Thoracic aorta (tissue), 2 donors: ENCODE results near the gene KLHL30. TPM values are rescaled to one million over a fixed set of nuclear protein-coding genes. Genes with fewer than 3 reads are reported as not detected.

Source experiments
- ATAC-seq: fragments of 150-250 bp; one replicate; pipeline ENCODE4 v1.8.0; 2017; ENCODE audit warnings: low read depth; ENCODE audit not compliant: insufficient number of reproducible peaks, low FRiP score
- DNase-seq: peaks from one replicate; pipeline ENCODE4 v3.0.0-alpha.2; 2020; ENCODE audit warnings: low spot score
- H3K27ac ChIP-seq, 2 donors: fragments of 200-600 bp; sonication (generic); 1 replicate in 1 of 2; 2 replicates in 1 of 2; pipeline ENCODE4 v1.5.1; 2016; ENCODE audit warnings: mild to moderate bottlenecking in 2 of 2, moderate library complexity in 2 of 2
- H3K27me3 ChIP-seq: fragments of 200-600 bp; sonication (generic); replicated peaks from 2 replicates; pipeline ENCODE4 v1.6.0; 2016; ENCODE audit warnings: mild to moderate bottlenecking; ENCODE audit not compliant: insufficient read depth
- H3K36me3 ChIP-seq: fragments of 200-600 bp; sonication (generic); one replicate; pipeline ENCODE4 v1.5.1; 2016
- H3K4me1 ChIP-seq, 2 donors: fragments of 200-600 bp; sonication (generic); 1 replicate in 1 of 2; 2 replicates in 1 of 2; pipeline versions ENCODE4 v1.5.1 to v1.6.0; 2016; ENCODE audit warnings: low read depth in 2 of 2, mild to moderate bottlenecking in 1 of 2; ENCODE audit not compliant: control insufficient read depth in 1 of 2
- H3K4me3 ChIP-seq: fragments of 200-600 bp; sonication (generic); 2 replicates; pipeline ENCODE4 v1.5.1; 2016; ENCODE audit warnings: mild to moderate bottlenecking
- H3K9me3 ChIP-seq: fragments of 200-600 bp; sonication (generic); 2 replicates; pipeline ENCODE4 v1.5.1; 2016
- total RNA-seq, 2 donors: library from RNA; depleted of rRNA; stranded (reverse); fragments of >200 nt; gene quantifications; one replicate each; pipeline versions ENCODE4 v1.1.0 to v1.2.3, GENCODE V29; 2016
- TF ChIP-seq, protein P1 (sequence below): fragments of 200-600 bp; sonication (generic); IDR thresholded peaks from one replicate; pipeline ENCODE4 v1.5.1; 2019; ENCODE audit warnings: antibody characterized with exemption

Gene KLHL30
- total RNA-seq, 2 donors from 2014 or later: 18.3 to 33.4 TPM

DNA sequence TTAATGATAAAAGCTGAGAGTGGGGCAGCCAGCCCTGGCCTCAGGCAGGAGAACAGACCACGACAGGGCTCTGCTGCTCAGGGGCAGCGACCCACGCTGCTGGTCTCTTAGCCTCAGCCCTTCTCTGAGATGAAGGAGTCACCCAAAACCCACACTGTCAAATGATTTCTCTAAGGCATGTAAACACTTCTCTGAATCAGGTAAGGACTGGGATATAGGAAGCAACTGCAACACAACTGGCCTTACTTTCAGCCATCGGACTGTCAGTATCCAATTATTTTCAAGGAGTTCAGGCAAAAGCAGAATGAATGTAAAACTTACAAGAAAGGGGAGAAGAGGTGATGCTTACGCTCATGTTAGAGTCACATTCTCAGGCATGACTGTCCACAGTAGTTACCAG lies 42.1 kb downstream of the KLHL30 start:
- no peak for DNase-seq
- ATAC-seq: no peak
- no peaks in the 10 kb centered on the region for H3K9me3 ChIP-seq
- TF ChIP-seq, protein P1, sequence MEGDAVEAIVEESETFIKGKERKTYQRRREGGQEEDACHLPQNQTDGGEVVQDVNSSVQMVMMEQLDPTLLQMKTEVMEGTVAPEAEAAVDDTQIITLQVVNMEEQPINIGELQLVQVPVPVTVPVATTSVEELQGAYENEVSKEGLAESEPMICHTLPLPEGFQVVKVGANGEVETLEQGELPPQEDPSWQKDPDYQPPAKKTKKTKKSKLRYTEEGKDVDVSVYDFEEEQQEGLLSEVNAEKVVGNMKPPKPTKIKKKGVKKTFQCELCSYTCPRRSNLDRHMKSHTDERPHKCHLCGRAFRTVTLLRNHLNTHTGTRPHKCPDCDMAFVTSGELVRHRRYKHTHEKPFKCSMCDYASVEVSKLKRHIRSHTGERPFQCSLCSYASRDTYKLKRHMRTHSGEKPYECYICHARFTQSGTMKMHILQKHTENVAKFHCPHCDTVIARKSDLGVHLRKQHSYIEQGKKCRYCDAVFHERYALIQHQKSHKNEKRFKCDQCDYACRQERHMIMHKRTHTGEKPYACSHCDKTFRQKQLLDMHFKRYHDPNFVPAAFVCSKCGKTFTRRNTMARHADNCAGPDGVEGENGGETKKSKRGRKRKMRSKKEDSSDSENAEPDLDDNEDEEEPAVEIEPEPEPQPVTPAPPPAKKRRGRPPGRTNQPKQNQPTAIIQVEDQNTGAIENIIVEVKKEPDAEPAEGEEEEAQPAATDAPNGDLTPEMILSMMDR: no peak
- no peak overlapping the region for H3K27ac ChIP-seq
- no peaks in the 10 kb centered on the region for H3K4me1 ChIP-seq
- no peaks in the 10 kb centered on the region for H3K27me3 ChIP-seq
- peaks cover 91% of the 10 kb centered on the region for H3K36me3 ChIP-seq
- H3K4me3 ChIP-seq: no peak overlapping the region

DNA sequence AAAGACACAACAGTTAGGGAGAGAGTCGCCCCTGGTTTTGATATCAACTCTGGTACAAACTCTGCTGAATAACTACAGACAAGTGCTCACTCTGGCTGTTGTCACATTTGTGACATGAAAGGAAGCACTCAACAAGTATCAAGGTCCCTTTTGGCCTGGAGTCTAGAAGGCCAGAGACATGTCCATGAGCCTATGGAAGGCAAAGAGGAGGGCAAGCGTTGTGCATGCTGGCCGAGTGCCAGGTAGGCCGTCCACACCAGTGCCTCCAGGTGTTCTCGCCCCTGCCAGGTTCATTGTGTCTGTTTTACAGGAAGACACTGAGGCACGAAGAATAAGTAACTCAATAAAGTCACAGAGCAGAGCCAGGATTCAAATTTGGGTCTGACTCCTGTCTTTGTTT lies 43.9 kb downstream of the KLHL30 start:
- Histone ChIP-seq H3K4me1 (no peaks in the 10 kb centered on the region), H3K27ac (no peak overlapping the region), H3K4me3 (no peak overlapping the region), H3K36me3 (peaks cover 94% of the 10 kb centered on the region), H3K27me3 (no peaks in the 10 kb centered on the region), H3K9me3 (no peaks in the 10 kb centered on the region)
- TF ChIP-seq, protein P1: no peak
- DNase-seq (no peak), ATAC-seq (no peak)

DNA sequence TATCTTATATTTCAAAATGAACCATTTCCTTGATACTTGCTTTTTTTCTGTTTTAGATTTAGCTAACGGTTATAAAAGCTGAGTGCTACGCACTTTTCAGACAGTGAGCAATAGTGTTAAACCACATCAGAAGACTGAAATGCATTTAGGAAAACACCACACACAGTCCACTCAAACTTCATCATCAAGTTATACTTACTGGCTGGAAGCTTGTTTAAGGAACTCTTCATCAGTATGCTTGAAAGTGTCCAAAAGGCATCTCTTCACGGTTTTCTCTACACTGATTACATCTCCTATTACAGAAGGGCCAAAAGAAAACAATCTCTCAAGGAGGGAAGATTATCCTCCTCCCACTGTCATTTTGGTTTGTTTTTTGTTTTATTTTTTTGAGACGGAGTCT lies 45.4 kb downstream of the KLHL30 start:
- DNase-seq (no peak), ATAC-seq (no peak)
- no peak overlapping the region for H3K27ac ChIP-seq
- no peaks in the 10 kb centered on the region for H3K27me3 ChIP-seq
- H3K9me3 ChIP-seq: no peaks in the 10 kb centered on the region
- no peak overlapping the region for H3K4me3 ChIP-seq
- no peaks in the 10 kb centered on the region for H3K4me1 ChIP-seq
- H3K36me3 ChIP-seq: peaks cover 94% of the 10 kb centered on the region
- TF ChIP-seq, protein P1: no peak

DNA sequence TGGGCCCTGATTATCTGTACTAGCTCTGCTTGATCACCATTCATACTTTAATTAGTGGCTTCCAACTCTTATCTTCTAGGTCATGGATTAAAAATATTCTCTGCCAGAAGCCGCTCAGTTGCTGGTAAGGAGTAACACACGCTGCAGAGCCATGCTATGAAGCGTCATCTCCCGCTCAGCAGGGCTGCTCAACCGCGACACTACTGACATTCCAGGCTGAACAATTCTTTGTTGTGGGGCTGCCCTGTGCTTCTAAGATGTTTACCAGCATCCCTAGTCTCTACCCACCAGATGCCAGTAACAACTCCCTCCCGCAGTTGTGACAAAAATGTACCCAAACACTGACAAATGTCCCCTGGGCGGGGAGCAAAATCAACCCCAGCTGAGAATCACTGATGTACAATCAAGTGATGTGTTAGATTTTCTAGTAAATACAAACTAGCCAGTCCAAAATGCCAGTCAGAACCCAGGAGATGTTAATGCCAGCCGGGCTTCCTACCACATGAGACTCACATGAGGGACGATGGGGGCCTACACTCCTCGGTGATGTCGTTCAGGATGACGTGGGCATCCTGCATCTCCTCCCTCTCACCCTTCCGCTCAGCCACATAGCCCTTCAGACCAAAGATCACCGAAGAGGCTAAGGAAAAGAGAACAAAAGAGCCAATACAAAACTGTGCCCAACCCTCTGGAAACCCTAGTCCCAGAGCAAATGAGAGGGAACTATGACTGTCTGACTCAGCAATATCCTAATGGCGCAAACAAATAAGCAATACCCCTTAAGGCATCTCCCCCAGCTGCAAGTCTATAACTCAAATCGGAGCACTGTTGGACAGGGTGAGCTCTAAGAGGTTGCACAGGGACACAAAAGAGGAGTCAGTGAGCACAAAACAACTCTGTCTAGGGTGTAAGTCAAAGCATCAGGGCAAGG lies 49.4 kb downstream of the KLHL30 start:
- peaks cover 85% of the 10 kb centered on the region for H3K36me3 ChIP-seq
- H3K4me1 ChIP-seq: no peaks in the 10 kb centered on the region
- no peaks in the 10 kb centered on the region for H3K9me3 ChIP-seq
- ATAC-seq: no peak
- no peak overlapping the region for H3K27ac ChIP-seq
- TF ChIP-seq, protein P1: no peak
- no peak overlapping the region for H3K4me3 ChIP-seq
- DNase-seq: no peak
- no peaks in the 10 kb centered on the region for H3K27me3 ChIP-seq

DNA sequence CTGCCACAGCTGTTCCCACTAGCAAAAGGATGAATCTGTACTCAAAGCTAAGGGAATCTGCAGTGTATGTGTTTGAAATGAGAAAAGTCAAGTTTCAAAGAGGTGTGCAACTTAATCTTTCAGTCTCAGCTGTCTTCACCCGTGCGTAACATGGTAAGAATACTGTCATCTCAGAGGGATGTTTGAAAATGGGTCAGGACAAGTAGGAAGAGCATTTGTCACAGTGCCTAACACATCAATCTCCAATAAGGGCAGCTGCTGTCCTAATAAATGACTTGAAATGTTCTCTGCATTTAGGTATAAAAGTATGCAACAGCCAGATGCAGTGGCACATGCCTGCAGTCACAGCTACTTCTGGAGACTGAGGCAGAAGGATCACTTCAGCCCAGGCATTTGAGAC lies 52.0 kb downstream of the KLHL30 start:
- no peaks in the 10 kb centered on the region for H3K4me1 ChIP-seq
- no peak overlapping the region for H3K27ac ChIP-seq
- H3K36me3 ChIP-seq: peaks cover 76% of the 10 kb centered on the region
- ATAC-seq: no peak
- H3K4me3 ChIP-seq: no peak overlapping the region
- no peak for DNase-seq
- H3K9me3 ChIP-seq: no peaks in the 10 kb centered on the region
- no peaks in the 10 kb centered on the region for H3K27me3 ChIP-seq
- TF ChIP-seq, protein P1: no peak

Other genes with a start within 250 kb of the KLHL30 start
- gene UBE2F, start 171.7 kb upstream of the KLHL30 start, total RNA-seq: 10 to 100 TPM; 51.9 to 69.3 TPM
- 10 to 100 TPM; 13.3 to 33.7 TPM for gene SCLY, start 77.7 kb upstream of the KLHL30 start, total RNA-seq
- under 1 TPM in 1 of 2 donors, not detected in 1; 0.35 TPM for gene ESPNL, start 38.3 kb upstream of the KLHL30 start, total RNA-seq
- 1 to 10 TPM; 1.3 to 1.5 TPM for gene ERFE, start 20.3 kb downstream of the KLHL30 start, total RNA-seq
- gene ILKAP, start 65.0 kb downstream of the KLHL30 start, total RNA-seq: 10 to 100 TPM; 28.6 to 58.0 TPM
- 10 to 100 TPM in 1 of 2 donors, 1 to 10 TPM in 1; 2.5 to 12.3 TPM for gene HES6, start 101.4 kb downstream of the KLHL30 start, total RNA-seq
- 10 to 100 TPM; 14.2 to 26.2 TPM for gene PER2, start 149.9 kb downstream of the KLHL30 start, total RNA-seq
- gene TRAF3IP1, start 181.8 kb downstream of the KLHL30 start, total RNA-seq: 10 to 100 TPM; 19.4 to 23.7 TPM